GM21423 (cell line): ENCODE results near the gene PIF1.
"Not testable (repeated sequence)": the region's sequence is repeated elsewhere in the genome, so short reads cannot be mapped to it uniquely, and the experiment has no call there.

Experiments used
- ATAC-seq: cut with Tn5 transposase; IDR thresholded peaks from one replicate; pipeline ENCODE4 v1.9.1; 2021; ENCODE audit warnings: mild to moderate bottlenecking, moderate library complexity; ENCODE audit not compliant: unreplicated experiment

The PIF1 gene

GRCh38 chr15:64847876-64848716 is 22.6 kb upstream of the PIF1 start:
- no peak for ATAC-seq

GRCh38 chr15:64847448-64847847 is 22.0 kb upstream of the PIF1 start:
- ATAC-seq, result no peak

GRCh38 chr15:64847016-64847415 is 21.6 kb upstream of the PIF1 start:
- no peak for ATAC-seq

- no peak for ATAC-seq
These were observed 20.6 kb upstream of the PIF1 start for GRCh38 chr15:64845831-64846595.

- ATAC-seq, result no peak
These were observed 19.8 kb upstream of the PIF1 start for GRCh38 chr15:64845183-64845611.

- no peak for ATAC-seq
These were observed 19.2 kb upstream of the PIF1 start for GRCh38 chr15:64844576-64845145.

GRCh38 chr15:64843991-64844390 is 18.5 kb upstream of the PIF1 start:
- no peak for ATAC-seq

GRCh38 chr15:64842986-64843561 is 17.6 kb upstream of the PIF1 start:
- ATAC-seq, result no peak

GRCh38 chr15:64842096-64842939 is 16.9 kb upstream of the PIF1 start:
- no peak for ATAC-seq

- ATAC-seq, result peak; percentile 46
These were observed 16.1 kb upstream of the PIF1 start, which contains the start of gene PLEKHO2 for GRCh38 chr15:64841344-64842095. Gene PLEKHO2 (plus strand): TSS chr15:64841915. CDS start chr15:64842017, 102 bp downstream.

- no peak for ATAC-seq
These were observed 15.6 kb upstream of the PIF1 start for GRCh38 chr15:64841060-64841343.

- ATAC-seq, result no peak
These were observed 12.1 kb upstream of the PIF1 start for GRCh38 chr15:64837502-64837901.

- ATAC-seq, result no peak
These were observed 10.6 kb upstream of the PIF1 start for GRCh38 chr15:64836023-64836536.

- no peak for ATAC-seq
These were observed 8.2 kb upstream of the PIF1 start for GRCh38 chr15:64833690-64834089.

GRCh38 chr15:64828985-64829384 is 3.5 kb upstream of the PIF1 start:
- no peak for ATAC-seq

GRCh38 chr15:64824929-64825430 is 467 bp downstream of the PIF1 start:
- no peak for ATAC-seq

GRCh38 chr15:64816452-64816851 is 9.0 kb downstream of the PIF1 start:
- no peak for ATAC-seq

- not testable (repeated sequence) for ATAC-seq
These were observed 10.5 kb downstream of the PIF1 start for GRCh38 chr15:64814965-64815364.

- not testable (repeated sequence) for ATAC-seq
These were observed 11.2 kb downstream of the PIF1 start for GRCh38 chr15:64814283-64814682.
